GM12872 (cell line): Measurements from ENCODE around the gene PPP1R1B.

Source experiments
- TF ChIP-seq, protein P1 (sequence below): IDR thresholded peaks from 3 replicates; pipeline ENCODE4 v1.5.1; 2011; ENCODE audit warnings: low read depth, mild to moderate bottlenecking, low read length, moderate library complexity; ENCODE audit not compliant: insufficient read depth

The PPP1R1B gene

DNA sequence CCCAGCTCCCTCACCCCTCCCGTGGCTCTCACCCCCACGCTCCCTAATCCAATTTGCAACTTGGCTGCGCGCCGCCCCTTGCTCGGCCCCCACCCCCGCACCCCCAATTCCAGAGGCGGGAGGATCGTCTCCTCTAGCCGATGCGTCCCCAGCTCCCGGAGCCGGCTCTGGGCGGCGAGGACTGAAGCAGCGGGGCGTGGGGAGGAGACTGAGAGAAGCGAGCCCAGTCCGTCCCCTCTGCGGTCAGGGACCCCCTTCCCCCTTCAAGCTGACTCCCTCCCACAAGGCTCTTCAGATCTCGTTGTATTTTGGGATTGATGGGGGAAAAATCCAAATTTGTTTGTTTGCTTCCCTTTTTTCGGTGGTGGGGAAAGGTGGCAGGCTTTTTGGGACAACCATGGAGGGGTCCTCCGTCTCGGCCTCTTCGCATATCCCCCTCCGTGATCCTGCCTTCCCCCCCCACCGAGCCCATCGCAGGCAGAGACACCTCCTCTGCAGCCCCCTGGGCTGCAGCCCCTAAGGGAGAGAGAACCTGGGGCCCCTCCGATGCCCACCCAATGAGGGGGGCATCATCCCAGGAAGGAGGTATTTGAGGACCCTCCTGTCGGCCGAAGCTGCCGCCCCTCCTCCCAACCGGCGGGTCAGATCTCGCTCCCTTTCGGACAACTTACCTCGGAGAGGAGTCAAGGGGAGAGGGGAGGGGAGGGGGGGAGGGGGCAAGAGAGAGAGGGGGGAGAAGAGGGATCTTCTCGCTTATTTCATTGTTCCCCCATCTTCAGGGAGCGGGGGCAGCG, 19.5 kb upstream of the PPP1R1B start:
- TF ChIP-seq, protein P1, sequence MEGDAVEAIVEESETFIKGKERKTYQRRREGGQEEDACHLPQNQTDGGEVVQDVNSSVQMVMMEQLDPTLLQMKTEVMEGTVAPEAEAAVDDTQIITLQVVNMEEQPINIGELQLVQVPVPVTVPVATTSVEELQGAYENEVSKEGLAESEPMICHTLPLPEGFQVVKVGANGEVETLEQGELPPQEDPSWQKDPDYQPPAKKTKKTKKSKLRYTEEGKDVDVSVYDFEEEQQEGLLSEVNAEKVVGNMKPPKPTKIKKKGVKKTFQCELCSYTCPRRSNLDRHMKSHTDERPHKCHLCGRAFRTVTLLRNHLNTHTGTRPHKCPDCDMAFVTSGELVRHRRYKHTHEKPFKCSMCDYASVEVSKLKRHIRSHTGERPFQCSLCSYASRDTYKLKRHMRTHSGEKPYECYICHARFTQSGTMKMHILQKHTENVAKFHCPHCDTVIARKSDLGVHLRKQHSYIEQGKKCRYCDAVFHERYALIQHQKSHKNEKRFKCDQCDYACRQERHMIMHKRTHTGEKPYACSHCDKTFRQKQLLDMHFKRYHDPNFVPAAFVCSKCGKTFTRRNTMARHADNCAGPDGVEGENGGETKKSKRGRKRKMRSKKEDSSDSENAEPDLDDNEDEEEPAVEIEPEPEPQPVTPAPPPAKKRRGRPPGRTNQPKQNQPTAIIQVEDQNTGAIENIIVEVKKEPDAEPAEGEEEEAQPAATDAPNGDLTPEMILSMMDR, result no peak

DNA sequence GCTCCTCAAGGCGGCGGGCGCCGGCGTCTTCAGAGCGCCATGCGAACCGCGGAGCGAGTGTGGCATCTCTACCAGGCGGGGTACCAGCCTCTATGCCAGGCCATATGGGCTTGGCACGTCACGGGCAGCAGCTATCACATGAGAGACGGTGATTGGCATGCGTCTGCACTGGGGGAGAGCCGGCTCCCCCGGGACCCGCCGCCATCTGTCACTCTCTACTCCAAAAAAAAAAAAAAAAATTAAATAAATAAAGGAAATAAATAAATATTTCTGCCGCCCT, 19.0 kb upstream of the PPP1R1B start, which contains the start of gene NEUROD2:
NEUROD2 (minus strand) TSS at position 70 of the 280 bp plus-strand sequence. CDS start 1,321 bp downstream, outside the sequence.
- TF ChIP-seq, protein P1, result no peak

DNA sequence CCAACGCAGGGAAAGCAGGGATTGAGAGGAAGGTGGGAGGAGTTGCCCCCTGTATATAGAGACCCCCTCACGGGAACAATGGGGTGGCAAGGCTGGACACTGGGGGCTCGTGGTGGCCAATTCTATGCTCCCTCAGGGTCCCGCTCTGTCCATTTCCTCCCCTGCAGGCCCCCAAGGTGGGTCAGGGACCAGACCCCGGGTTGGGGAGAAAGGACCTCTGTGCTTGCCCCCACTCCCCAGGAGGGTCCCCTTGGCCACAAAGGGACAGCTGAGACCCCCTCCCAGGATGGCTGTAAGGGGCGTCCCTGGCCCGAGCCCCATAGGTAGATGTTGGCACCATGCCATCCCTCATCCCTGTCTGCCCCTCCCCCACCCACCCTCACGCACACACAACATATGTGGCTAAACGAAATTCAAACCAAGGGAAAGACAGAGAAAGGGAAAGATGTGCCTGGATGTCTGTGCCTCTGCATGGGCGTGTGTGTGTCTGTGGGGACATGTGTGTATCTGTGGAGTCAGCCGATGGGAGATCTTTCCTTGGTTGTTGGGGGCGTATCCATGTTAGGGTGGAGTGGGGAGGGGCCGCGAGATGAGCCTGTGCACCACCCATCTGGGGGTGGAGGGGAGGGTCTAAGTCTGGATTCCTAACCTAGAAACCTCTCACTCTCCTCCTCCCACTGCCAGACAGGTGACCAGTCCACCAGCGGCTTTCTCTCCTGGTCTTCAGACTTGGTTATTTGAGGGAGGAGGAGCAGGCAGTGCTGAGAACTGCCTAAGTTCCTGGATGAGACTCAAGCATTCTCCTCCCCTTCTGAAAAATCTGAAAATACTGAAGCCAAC, 18.4 kb upstream of the PPP1R1B start:
- TF ChIP-seq, protein P1, result no peak

DNA sequence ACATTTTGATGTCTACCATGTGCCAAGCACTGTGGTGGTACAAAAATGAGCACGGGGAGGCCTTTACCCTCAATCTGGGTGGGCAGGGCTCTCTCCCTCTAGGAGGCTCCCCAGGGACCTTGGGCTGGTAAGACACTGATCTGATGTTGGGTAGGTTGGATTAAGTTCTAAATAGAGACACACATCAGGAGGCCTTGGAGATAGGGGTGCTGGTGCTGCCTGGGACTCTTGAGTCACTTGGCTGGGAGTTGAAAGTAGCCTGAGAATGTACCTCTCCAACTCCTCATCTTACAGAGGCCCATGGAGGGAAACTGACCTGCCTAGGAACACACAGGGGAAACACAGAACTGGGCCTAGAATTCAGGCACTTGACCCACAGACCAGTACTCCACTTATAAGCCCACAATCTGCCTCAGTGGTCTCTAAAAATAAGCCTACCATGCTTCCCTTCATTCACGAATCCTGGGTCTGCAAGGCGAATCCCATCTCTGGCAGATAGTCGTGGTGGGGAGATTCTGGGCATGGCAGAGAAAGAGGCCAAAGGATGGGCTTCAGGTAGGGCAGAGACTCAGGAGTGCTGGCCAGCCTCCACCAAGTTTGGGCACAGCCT, 17.2 kb upstream of the PPP1R1B start:
- TF ChIP-seq, protein P1, result no peak

DNA sequence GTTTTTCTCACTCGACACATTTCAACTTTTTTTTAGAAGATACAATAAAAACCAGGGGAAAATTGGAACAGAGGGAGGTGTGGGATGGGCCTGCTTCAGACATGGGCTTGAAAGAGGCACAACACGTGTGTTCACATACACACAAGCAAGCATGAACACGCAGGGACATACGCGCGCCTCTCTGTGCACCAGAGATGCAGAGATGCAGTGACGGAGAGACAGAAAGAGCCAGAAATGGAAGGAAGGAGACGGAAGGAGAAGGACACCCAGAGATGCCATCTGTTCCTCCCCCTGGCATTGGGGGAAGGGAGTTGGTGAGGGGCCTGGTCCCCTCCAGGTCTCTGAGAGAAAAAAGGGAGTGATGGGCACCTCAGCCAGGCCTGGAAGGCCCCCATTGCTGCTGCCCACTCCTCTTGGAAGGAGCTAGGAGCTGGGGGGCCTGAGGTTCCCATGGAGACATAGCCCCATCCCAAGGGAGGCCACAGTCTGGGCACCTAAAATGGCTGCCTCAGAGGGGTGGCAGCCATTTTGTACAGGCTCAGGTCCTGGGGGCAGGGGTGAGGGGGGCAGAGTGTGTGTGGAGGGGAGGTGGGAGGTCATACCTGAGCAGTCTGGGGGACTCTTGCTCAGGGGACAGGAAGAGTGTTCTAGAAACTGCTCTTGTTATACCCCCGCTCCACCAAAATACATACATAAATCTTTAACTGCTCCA, 15.2 kb upstream of the PPP1R1B start:
- TF ChIP-seq, protein P1, result no peak

DNA sequence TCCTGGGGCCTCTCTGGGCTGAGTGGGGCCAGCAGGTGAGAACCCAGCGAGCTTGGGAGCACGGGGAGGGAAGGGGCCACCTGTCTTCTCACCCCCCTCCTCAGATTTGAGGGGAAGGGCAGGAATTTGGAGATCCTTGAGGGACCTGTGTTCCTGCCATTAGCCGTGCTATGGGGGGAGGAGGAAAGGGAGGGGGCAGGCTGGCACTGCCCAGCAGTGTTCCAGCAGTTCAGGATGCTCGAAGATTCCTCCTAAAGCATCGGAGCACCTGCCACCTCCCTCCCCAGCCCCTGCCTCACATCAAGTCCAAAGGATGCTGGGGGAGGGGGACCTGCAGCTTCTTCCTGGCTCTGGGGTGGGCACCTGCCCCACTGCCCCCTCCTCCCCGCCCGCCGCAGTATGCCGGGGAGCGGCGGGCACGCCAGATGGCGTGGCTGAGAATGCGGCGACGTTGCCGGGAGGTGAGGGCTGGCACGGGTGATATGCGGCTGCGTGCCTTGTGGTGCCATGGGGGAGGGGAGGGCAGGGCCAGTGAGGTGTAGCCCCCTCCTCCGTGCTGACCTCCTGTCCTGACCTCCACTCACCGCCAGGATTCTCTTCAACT, 14.4 kb upstream of the PPP1R1B start:
- TF ChIP-seq, protein P1, result no peak
